Smooth muscle cell (in vitro differentiated cells): Measurements from ENCODE around the gene TMPRSS11D. TPM values are rescaled to one million over a fixed set of nuclear protein-coding genes. Genes with fewer than 3 reads are reported as not detected.

Experiments
- DNase-seq: peaks from one replicate; lab custom pipeline; 2025; ENCODE audit not compliant: unreplicated experiment; lab: John Stamatoyannopoulos, UW
- H2AFZ ChIP-seq: fragments of 200-600 bp; sonication (generic); 2 replicates; pipeline ENCODE4 v1.6.0; 2016; ENCODE audit warnings: antibody characterized with exemption, low read depth, mild to moderate bottlenecking
- H3F3A ChIP-seq: fragments of 200-600 bp; sonication (generic); 2 replicates; pipeline ENCODE4 v1.6.0; 2017; ENCODE audit warnings: antibody characterized with exemption, low read depth
- H3K27ac ChIP-seq: fragments of 200-600 bp; sonication (generic); 2 replicates; pipeline ENCODE4 v1.5.1; 2016; ENCODE audit warnings: low read depth, mild to moderate bottlenecking
- H3K27me3 ChIP-seq: fragments of 200-600 bp; sonication (generic); 2 replicates; pipeline ENCODE4 v1.6.1; 2016; ENCODE audit warnings: low read depth, mild to moderate bottlenecking
- H3K36me3 ChIP-seq: fragments of 200-600 bp; sonication (generic); 2 replicates; pipeline ENCODE4 v1.5.1; 2016; ENCODE audit warnings: low read depth
- H3K4me1 ChIP-seq: fragments of 200-600 bp; sonication (generic); 2 replicates; pipeline ENCODE4 v1.5.1; 2016; ENCODE audit warnings: low read depth
- H3K4me2 ChIP-seq: fragments of 200-600 bp; sonication (generic); 2 replicates; pipeline ENCODE4 v1.6.0; 2016; ENCODE audit warnings: mild to moderate bottlenecking
- H3K4me3 ChIP-seq: fragments of 200-600 bp; sonication (generic); 2 replicates; pipeline ENCODE4 v1.5.1; 2016; ENCODE audit warnings: mild to moderate bottlenecking
- H3K79me2 ChIP-seq: fragments of 200-600 bp; sonication (generic); 2 replicates; pipeline ENCODE4 v1.6.0; 2016; ENCODE audit warnings: low read depth, mild to moderate bottlenecking
- H3K9ac ChIP-seq: fragments of 200-600 bp; sonication (generic); 2 replicates; pipeline ENCODE4 v1.6.0; 2016; ENCODE audit warnings: low read depth
- H3K9me3 ChIP-seq: fragments of 200-600 bp; sonication (generic); replicated peaks from 2 replicates; pipeline ENCODE4 v1.5.1; 2016; ENCODE audit warnings: low read depth
- H4K20me1 ChIP-seq: fragments of 200-600 bp; sonication (generic); 2 replicates; pipeline ENCODE4 v1.6.0; 2016; ENCODE audit warnings: low read depth
- CTCF ChIP-seq: fragments of 200-600 bp; sonication (generic); IDR thresholded peaks from 2 replicates; pipeline ENCODE4 v1.5.1; 2017; ENCODE audit warnings: borderline replicate concordance, mild to moderate bottlenecking, antibody characterized with exemption; ENCODE audit not compliant: insufficient read depth, poor library complexity, severe bottlenecking
- WGBS: methylation state at CpG from one replicate; pipeline ENCODE4 v1.1.7; 2016; ENCODE audit warnings: low lambda C conversion rate; 5-methylcytosine and 5-hydroxymethylcytosine counted together
- polyA plus RNA-seq: library from polyadenylated mRNA; unstranded; fragments of >200 nt; fragmentation: Nextera tagmentation; extraction: Ambion mirVana; gene quantifications from 2 replicates; pipeline ENCODE4 v1.2.1, GENCODE V29; 2016
- total RNA-seq: library from RNA; depleted of rRNA; stranded (reverse); fragments of >200 nt; gene quantifications from 2 replicates; pipeline ENCODE4 v1.2.3, GENCODE V29; 2014

The TMPRSS11D gene
- total and polyA plus RNA-seq, 2 experiments from 2014 or later = not detected

GRCh38 chr4:67861513-67861912 is 22.3 kb downstream of the TMPRSS11D start:
- H3K4me2 ChIP-seq = no peak overlapping the region
- WGBS = 74% methylated on average over 6 of the region's 6 CpGs
- no peaks in the 10 kb centered on the region for H3F3A ChIP-seq
- H3K9ac ChIP-seq = no peak overlapping the region
- H3K4me3 ChIP-seq = no peak overlapping the region
- no peaks in the 10 kb centered on the region for H3K79me2 ChIP-seq
- DNase-seq = no peak
- no peaks in the 10 kb centered on the region for H3K9me3 ChIP-seq
- no peaks in the 10 kb centered on the region for H3K4me1 ChIP-seq
- no peaks in the 10 kb centered on the region for H3K36me3 ChIP-seq
- no peak overlapping the region for H2AFZ ChIP-seq
- TF ChIP-seq CTCF = no peak
- peak overlapping the region; percentile 31 for H3K27ac ChIP-seq
- no peaks in the 10 kb centered on the region for H4K20me1 ChIP-seq
- H3K27me3 ChIP-seq = no peaks in the 10 kb centered on the region

- H3K4me3 ChIP-seq = no peak overlapping the region
- 81% methylated on average over 2 of the region's 2 CpGs for WGBS
- no peaks in the 10 kb centered on the region for H3K27me3 ChIP-seq
- H3K9me3 ChIP-seq = no peaks in the 10 kb centered on the region
- no peaks in the 10 kb centered on the region for H4K20me1 ChIP-seq
- no peaks in the 10 kb centered on the region for H3K4me1 ChIP-seq
- H3K36me3 ChIP-seq = no peaks in the 10 kb centered on the region
- H3K9ac ChIP-seq = no peak overlapping the region
- no peak overlapping the region for H3K27ac ChIP-seq
- no peaks in the 10 kb centered on the region for H3F3A ChIP-seq
- H3K4me2 ChIP-seq = no peak overlapping the region
- no peak overlapping the region for H2AFZ ChIP-seq
- H3K79me2 ChIP-seq = no peaks in the 10 kb centered on the region
- no peak for DNase-seq
- TF ChIP-seq CTCF = no peak
Measured at GRCh38 chr4:67853336-67853735, 30.5 kb downstream of the TMPRSS11D start.

GRCh38 chr4:67820903-67821302 is 62.9 kb downstream of the TMPRSS11D start:
- Histone ChIP-seq H3K4me1 (no peaks in the 10 kb centered on the region), H3K27ac (no peak overlapping the region), H3K9me3 (no peaks in the 10 kb centered on the region), H3F3A (no peaks in the 10 kb centered on the region), H3K79me2 (no peaks in the 10 kb centered on the region), H3K9ac (no peak overlapping the region), H3K4me2 (no peak overlapping the region), H3K27me3 (no peaks in the 10 kb centered on the region), H4K20me1 (no peaks in the 10 kb centered on the region), H3K4me3 (no peak overlapping the region), H3K36me3 (no peaks in the 10 kb centered on the region), H2AFZ (no peak overlapping the region)
- 83% methylated on average over 2 of the region's 2 CpGs for WGBS
- DNase-seq = no peak
- TF ChIP-seq CTCF = no peak

- no peak overlapping the region for H2AFZ ChIP-seq
- no peak for DNase-seq
- TF ChIP-seq CTCF = no peak
- H3K27ac ChIP-seq = no peak overlapping the region
- H3K9ac ChIP-seq = no peak overlapping the region
- H4K20me1 ChIP-seq = no peaks in the 10 kb centered on the region
- no peaks in the 10 kb centered on the region for H3K79me2 ChIP-seq
- no peak overlapping the region for H3K4me3 ChIP-seq
- no peak overlapping the region for H3K4me2 ChIP-seq
- H3K36me3 ChIP-seq = no peaks in the 10 kb centered on the region
- no peaks in the 10 kb centered on the region for H3K4me1 ChIP-seq
- no peaks in the 10 kb centered on the region for H3F3A ChIP-seq
- H3K27me3 ChIP-seq = no peaks in the 10 kb centered on the region
- no peaks in the 10 kb centered on the region for H3K9me3 ChIP-seq
- 60% methylated on average over 1 of the region's 1 CpG for WGBS
Measured at GRCh38 chr4:67810011-67810410, 73.8 kb downstream of the TMPRSS11D start.
